ENCODE data around the gene TMSB10.
"Not testable (repeated sequence)": the region's sequence is repeated elsewhere in the genome, so short reads cannot be mapped to it uniquely, and the experiment has no call there.

The TMSB10 gene

DNA sequence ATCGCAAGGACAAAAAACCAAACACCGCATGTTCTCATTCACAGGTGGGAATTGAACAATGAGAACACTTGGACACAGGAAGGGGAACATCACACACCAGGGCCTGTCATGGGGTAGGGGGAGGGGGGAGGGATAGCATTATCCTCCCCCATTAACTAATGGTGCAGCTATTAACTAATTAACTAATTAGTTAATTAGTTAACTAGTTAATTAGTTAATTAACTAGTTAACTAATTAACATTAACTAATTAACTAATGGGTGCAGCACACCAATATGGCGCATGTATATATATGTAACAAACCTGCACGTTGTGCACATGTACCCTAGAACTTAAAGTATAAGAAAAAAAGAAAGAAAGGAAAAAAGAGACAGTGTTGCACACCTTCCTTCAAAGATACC, 37.1 kb upstream of the TMSB10 start:
- H3K4me3 ChIP-seq (ENCODE audit: low read depth, low read length); POLR2A ChIA-PET; H3K4me1 ChIP-seq (ENCODE audit: control insufficient read depth, insufficient read depth, low read length); H3K36me3 ChIP-seq (ENCODE audit: control insufficient read depth in 2 of 2, insufficient read depth in 1 of 2, low read length in 2 of 2); H3K9me3 ChIP-seq (ENCODE audit: control insufficient read depth, insufficient read depth, low read depth, low read length); H3K27ac ChIP-seq (ENCODE audit: extremely low read depth, low read depth, low read length): not testable (repeated sequence)
- CTCF ChIA-PET, result interaction anchor here (0.7 to 2.1 kb wide), 6 partner anchors 10 to 373 kb away, joined by 3 to 7 read pairs (median 5); partner anchors contain the start of gene TRABD2A

DNA sequence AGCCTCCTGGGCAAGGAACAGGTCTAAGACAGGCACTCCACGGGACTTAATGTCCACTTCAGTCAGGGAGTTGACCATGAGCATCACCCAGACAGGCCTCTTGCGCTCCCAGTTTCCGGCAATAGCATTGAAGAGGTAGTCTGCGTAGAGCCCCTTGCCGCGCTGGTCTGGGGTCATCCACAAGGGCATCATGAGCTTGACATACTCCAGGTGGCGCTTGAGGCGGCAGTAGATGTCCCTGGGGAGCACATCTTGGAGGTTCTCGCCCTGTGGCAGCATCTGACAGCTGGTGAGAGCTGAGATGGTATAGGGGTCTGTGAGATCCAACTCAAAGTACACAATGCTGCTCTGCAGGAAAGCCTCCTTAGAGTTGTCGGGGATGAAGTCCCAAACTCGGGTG, 35.1 kb upstream of the TMSB10 start:
- ChIA-PET POLR2A (no interaction called here), CTCF (interaction anchor here (0.6 to 2.1 kb wide), 6 partner anchors 8 to 379 kb away, joined by 3 to 7 read pairs (median 4); no protein-coding TSS in a partner anchor)
- no peaks in the 10 kb centered on the region for H3K4me1 ChIP-seq (ENCODE audit: control insufficient read depth, insufficient read depth, low read length)
- no peak overlapping the region for H3K4me3 ChIP-seq (ENCODE audit: low read depth, low read length)
- no peak overlapping the region for H3K27ac ChIP-seq (ENCODE audit: extremely low read depth, low read depth, low read length)
- H3K36me3 ChIP-seq (ENCODE audit: control insufficient read depth in 2 of 2, insufficient read depth in 1 of 2, low read length in 2 of 2), result no peaks in the 10 kb centered on the region
- H3K9me3 ChIP-seq (ENCODE audit: control insufficient read depth, insufficient read depth, low read depth, low read length), result no peaks in the 10 kb centered on the region
- TF ChIP-seq, protein P1, sequence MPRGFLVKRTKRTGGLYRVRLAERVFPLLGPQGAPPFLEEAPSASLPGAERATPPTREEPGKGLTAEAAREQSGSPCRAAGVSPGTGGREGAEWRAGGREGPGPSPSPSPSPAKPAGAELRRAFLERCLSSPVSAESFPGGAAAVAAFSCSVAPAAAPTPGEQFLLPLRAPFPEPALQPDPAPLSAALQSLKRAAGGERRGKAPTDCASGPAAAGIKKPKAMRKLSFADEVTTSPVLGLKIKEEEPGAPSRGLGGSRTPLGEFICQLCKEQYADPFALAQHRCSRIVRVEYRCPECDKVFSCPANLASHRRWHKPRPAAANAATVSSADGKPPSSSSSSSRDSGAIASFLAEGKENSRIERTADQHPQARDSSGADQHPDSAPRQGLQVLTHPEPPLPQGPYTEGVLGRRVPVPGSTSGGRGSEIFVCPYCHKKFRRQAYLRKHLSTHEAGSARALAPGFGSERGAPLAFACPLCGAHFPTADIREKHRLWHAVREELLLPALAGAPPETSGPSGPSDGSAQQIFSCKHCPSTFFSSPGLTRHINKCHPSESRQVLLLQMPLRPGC (tag by site-specific recombination; IDR thresholded peaks at IDR 0.05), result no peak
- no peak for TF ChIP-seq ZNF175 (tag by site-specific recombination; IDR thresholded peaks at IDR 0.05)
- TF ChIP-seq, protein P2, sequence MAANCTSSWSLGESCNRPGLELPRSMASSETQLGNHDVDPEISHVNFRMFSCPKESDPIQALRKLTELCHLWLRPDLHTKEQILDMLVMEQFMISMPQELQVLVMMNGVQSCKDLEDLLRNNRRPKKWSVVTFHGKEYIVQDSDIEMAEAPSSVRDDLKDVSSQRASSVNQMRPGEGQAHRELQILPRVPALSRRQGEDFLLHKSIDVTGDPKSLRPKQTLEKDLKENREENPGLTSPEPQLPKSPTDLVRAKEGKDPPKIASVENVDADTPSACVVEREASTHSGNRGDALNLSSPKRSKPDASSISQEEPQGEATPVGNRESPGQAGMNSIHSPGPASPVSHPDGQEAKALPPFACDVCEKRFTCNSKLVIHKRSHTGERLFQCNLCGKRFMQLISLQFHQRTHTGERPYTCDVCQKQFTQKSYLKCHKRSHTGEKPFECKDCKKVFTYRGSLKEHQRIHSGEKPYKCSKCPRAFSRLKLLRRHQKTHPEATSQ (tag by site-specific recombination; IDR thresholded peaks at IDR 0.05), result no peak
- no peak for TF ChIP-seq ZNF549 (tag by site-specific recombination; IDR thresholded peaks at IDR 0.05)
- TF ChIP-seq ZNF140 (tag by site-specific recombination; IDR thresholded peaks at IDR 0.05), result no peak
- no peak for TF ChIP-seq OVOL3 (tag by site-specific recombination; IDR thresholded peaks at IDR 0.05)
- no peak for TF ChIP-seq ZNF677 (tag by site-specific recombination; IDR thresholded peaks at IDR 0.05)
- no peak for TF ChIP-seq BCL11B (tag by site-specific recombination; IDR thresholded peaks at IDR 0.05; ENCODE audit: low read depth)

DNA sequence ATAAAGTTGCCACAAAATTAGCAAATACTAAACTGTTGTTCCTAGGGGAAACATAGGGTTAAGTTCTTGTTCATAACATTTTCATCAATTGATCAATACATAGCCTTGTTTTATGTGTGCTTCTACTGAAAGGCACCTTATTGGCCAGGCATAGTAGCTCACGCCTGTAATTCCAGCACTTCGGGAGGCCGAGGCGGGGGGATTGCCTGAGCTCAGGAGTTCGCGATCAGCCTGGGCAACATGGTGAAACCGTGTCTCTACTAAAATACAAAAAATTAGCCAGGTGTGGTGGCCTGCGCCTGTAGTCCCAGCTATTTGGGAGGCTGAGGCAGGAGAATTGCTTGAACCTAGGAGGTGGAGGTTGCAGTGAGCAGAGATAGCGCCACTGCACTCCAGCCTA, 32.8 kb upstream of the TMSB10 start:
- H3K36me3 ChIP-seq (ENCODE audit: control insufficient read depth in 2 of 2, insufficient read depth in 1 of 2, low read length in 2 of 2), result not testable (repeated sequence)
- CTCF ChIA-PET, result interaction anchor here (1.2 kb wide), 2 partner anchors 10 to 138 kb away, joined by 3 to 8 read pairs; no protein-coding TSS in a partner anchor

DNA sequence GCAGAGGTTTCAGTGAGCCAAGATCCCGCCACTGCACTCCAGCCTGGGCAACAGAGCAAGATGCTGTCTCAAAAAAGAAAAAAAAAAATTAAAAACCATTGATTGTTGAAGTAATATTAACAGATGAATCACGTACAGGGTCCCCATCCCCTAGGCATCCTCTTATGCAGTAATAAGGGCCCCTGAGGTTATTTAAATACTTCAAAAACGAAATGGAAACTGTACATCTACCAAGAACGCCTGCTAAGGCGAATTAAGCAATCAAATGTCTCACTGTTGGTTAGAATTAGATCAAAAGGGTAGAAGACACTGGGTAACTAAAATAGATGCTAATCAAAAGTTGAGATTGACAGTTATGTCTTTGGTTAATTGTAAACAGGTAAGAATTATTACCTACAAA, 32.1 kb upstream of the TMSB10 start:
- ChIA-PET POLR2A (no interaction called here), CTCF (interaction anchor here (1.2 kb wide), 1 partner anchor 11 kb away, joined by 8 read pairs; no protein-coding TSS in a partner anchor)
- Histone ChIP-seq H3K9me3 (ENCODE audit: control insufficient read depth, insufficient read depth, low read depth, low read length) (no peaks in the 10 kb centered on the region), H3K4me3 (ENCODE audit: low read depth, low read length) (no peak overlapping the region), H3K4me1 (ENCODE audit: control insufficient read depth, insufficient read depth, low read length) (no peaks in the 10 kb centered on the region), H3K36me3 (ENCODE audit: control insufficient read depth in 2 of 2, insufficient read depth in 1 of 2, low read length in 2 of 2) (no peaks in the 10 kb centered on the region), H3K27ac (ENCODE audit: extremely low read depth, low read depth, low read length) (no peak overlapping the region)
- TF ChIP-seq ZNF175 (tag by site-specific recombination; IDR thresholded peaks at IDR 0.05) (no peak), ZNF202 (tag by site-specific recombination; IDR thresholded peaks at IDR 0.05; ENCODE audit: borderline replicate concordance) (no peak), ZNF138 (tag by site-specific recombination; IDR thresholded peaks at IDR 0.05; ENCODE audit: borderline replicate concordance) (no peak), ZNF76 (tag by site-specific recombination; IDR thresholded peaks at IDR 0.05; ENCODE audit: borderline replicate concordance, low read depth) (no peak)
- TF ChIP-seq, protein P3, sequence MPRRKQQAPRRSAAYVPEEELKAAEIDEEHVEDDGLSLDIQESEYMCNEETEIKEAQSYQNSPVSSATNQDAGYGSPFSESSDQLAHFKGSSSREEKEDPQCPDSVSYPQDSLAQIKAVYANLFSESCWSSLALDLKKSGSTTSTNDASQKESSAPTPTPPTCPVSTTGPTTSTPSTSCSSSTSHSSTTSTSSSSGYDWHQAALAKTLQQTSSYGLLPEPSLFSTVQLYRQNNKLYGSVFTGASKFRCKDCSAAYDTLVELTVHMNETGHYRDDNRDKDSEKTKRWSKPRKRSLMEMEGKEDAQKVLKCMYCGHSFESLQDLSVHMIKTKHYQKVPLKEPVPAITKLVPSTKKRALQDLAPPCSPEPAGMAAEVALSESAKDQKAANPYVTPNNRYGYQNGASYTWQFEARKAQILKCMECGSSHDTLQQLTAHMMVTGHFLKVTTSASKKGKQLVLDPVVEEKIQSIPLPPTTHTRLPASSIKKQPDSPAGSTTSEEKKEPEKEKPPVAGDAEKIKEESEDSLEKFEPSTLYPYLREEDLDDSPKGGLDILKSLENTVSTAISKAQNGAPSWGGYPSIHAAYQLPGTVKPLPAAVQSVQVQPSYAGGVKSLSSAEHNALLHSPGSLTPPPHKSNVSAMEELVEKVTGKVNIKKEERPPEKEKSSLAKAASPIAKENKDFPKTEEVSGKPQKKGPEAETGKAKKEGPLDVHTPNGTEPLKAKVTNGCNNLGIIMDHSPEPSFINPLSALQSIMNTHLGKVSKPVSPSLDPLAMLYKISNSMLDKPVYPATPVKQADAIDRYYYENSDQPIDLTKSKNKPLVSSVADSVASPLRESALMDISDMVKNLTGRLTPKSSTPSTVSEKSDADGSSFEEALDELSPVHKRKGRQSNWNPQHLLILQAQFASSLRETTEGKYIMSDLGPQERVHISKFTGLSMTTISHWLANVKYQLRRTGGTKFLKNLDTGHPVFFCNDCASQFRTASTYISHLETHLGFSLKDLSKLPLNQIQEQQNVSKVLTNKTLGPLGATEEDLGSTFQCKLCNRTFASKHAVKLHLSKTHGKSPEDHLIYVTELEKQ (tag by site-specific recombination; IDR thresholded peaks at IDR 0.05; ENCODE audit: borderline replicate concordance), result no peak

More for the DNA sequence above, 32.8 kb upstream of the TMSB10 start:
- POLR2A ChIA-PET; H3K4me3 ChIP-seq (ENCODE audit: low read depth, low read length); H3K27ac ChIP-seq (ENCODE audit: extremely low read depth, low read depth, low read length); H3K4me1 ChIP-seq (ENCODE audit: control insufficient read depth, insufficient read depth, low read length); H3K9me3 ChIP-seq (ENCODE audit: control insufficient read depth, insufficient read depth, low read depth, low read length): not testable (repeated sequence)

Measured in HEK293 (cell line).